Fibroblast of lung (primary cell): ENCODE results near the gene IZUMO1. TPM values are rescaled to one million over a fixed set of nuclear protein-coding genes. Genes with fewer than 3 reads are reported as not detected.

Source experiments
- DNase-seq, 2 donors: peaks; one replicate each; pipeline versions ENCODE4 v3.0.0 to v3.0.0-alpha.2; 2010; ENCODE audit warnings: low read depth in 2 of 2
- H2AFZ ChIP-seq: 2 replicates; pipeline ENCODE4 v1.5.1; 2012; ENCODE audit warnings: low read length, control low read depth, inconsistent platforms
- H3K27ac ChIP-seq: 2 replicates; pipeline ENCODE4 v1.5.1; 2011; ENCODE audit warnings: low read length, control low read depth; ENCODE audit not compliant: insufficient read depth
- H3K27me3 ChIP-seq: 2 replicates; pipeline ENCODE4 v1.5.1; 2011; ENCODE audit warnings: mild to moderate bottlenecking, low read length; ENCODE audit not compliant: control insufficient read depth, insufficient read depth
- H3K36me3 ChIP-seq: 2 replicates; pipeline ENCODE4 v1.5.1; 2011; ENCODE audit warnings: low read length; ENCODE audit not compliant: control insufficient read depth, insufficient read depth
- H3K4me1 ChIP-seq: 2 replicates; pipeline ENCODE4 v1.5.1; 2011; ENCODE audit warnings: low read length; ENCODE audit not compliant: control insufficient read depth, insufficient read depth; ENCODE audit errors: extremely low read depth
- H3K4me2 ChIP-seq: 2 replicates; pipeline ENCODE4 v1.5.1; 2011; ENCODE audit warnings: low read length, control low read depth; ENCODE audit not compliant: insufficient read depth; ENCODE audit errors: extremely low read depth
- H3K4me3 ChIP-seq, 4 experiments: fragments of 200-600 bp in 1 of 4; sonication (generic) in 1 of 4; replicated peaks in 1 of 4; 2 replicates each; pipeline ENCODE4 v1.5.1; 2011 to 2016; ENCODE audit warnings: low read length in 4 of 4, low read depth in 3 of 4, mild to moderate bottlenecking in 3 of 4, control low read depth in 2 of 4, inconsistent platforms in 1 of 4, mixed read lengths in 1 of 4; ENCODE audit not compliant: insufficient read depth in 1 of 4; ENCODE audit errors: control extremely low read depth in 1 of 4
- H3K79me2 ChIP-seq: 2 replicates; pipeline ENCODE4 v1.5.1; 2012; ENCODE audit warnings: mild to moderate bottlenecking, low read length, inconsistent platforms; ENCODE audit not compliant: control insufficient read depth, insufficient read depth
- H3K9ac ChIP-seq: 2 replicates; pipeline ENCODE4 v1.5.1; 2011; ENCODE audit warnings: mild to moderate bottlenecking, low read length, control low read depth; ENCODE audit not compliant: insufficient read depth
- H3K9me3 ChIP-seq: 2 replicates; pipeline ENCODE4 v1.5.1; 2012; ENCODE audit warnings: low read depth, low read length; ENCODE audit not compliant: control insufficient read depth, insufficient read depth
- H4K20me1 ChIP-seq: 2 replicates; pipeline ENCODE4 v1.5.1; 2011; ENCODE audit warnings: low read length; ENCODE audit not compliant: control insufficient read depth, insufficient read depth; ENCODE audit errors: extremely low read depth
- CTCF ChIP-seq, 2 donors: IDR thresholded peaks in 1 of 2; conservative IDR thresholded peaks in 1 of 2; 1 replicate in 1 of 2; 2 replicates in 1 of 2; pipeline ENCODE4 v1.5.1; 2011 to 2012; ENCODE audit warnings: low read length in 2 of 2, control low read depth in 1 of 2, inconsistent platforms in 1 of 2, low read depth in 1 of 2, mild to moderate bottlenecking in 1 of 2
- EZH2 ChIP-seq: IDR thresholded peaks from 2 replicates; pipeline ENCODE4 v1.5.1; 2012; ENCODE audit warnings: low read length, control low read depth, mild to moderate bottlenecking; ENCODE audit errors: missing control alignments
- polyA plus RNA-seq, 2 donors: library from polyadenylated mRNA; depleted of rRNA in 1 of 2; stranded (reverse) in 1 of 2; unstranded in 1 of 2; fragments of >200 nt; gene quantifications; 2 replicates each; pipeline ENCODE4 v1.2.1, GENCODE V29; 2011 to 2012; ENCODE audit warnings: missing spikeins in 1 of 2
- total RNA-seq: library from RNA; depleted of rRNA; stranded (reverse); fragments of >200 nt; gene quantifications from 2 replicates; pipeline ENCODE4 v1.2.1, GENCODE V29; 2014

Gene IZUMO1
- total and polyA plus RNA-seq, 2 donors (not counting 1 experiment from before 2014, with no cell fraction given), result not detected

- no peaks in the 10 kb centered on the region for H4K20me1 ChIP-seq
- no peak for DNase-seq
- H3K9ac ChIP-seq, result no peak overlapping the region
- no peaks in the 10 kb centered on the region for H3K36me3 ChIP-seq
- no peak overlapping the region for H3K27ac ChIP-seq
- H3K4me1 ChIP-seq, result peaks cover 2% of the 10 kb centered on the region
- no peaks in the 10 kb centered on the region for H3K79me2 ChIP-seq
- H3K9me3 ChIP-seq, result no peaks in the 10 kb centered on the region
- H2AFZ ChIP-seq, result no peak overlapping the region
- no peak for TF ChIP-seq EZH2
- no peak for TF ChIP-seq CTCF (conservative IDR thresholded peaks at IDR 0.05 in 1 of 2, IDR thresholded peaks at IDR 0.05 in 1 of 2; ENCODE audit: low read depth in 1 of 2, low read length in 2 of 2)
- no peaks in the 10 kb centered on the region for H3K27me3 ChIP-seq
- H3K4me2 ChIP-seq, result no peak overlapping the region
- no peak overlapping the region for H3K4me3 ChIP-seq
Observed at GRCh38 chr19:48726556-48726955, 20.2 kb downstream of the IZUMO1 start.

GRCh38 chr19:48724796-48725753, 21.6 kb downstream of the IZUMO1 start:
- TF ChIP-seq EZH2 (no peak), CTCF (conservative IDR thresholded peaks at IDR 0.05 in 1 of 2, IDR thresholded peaks at IDR 0.05 in 1 of 2; ENCODE audit: low read depth in 1 of 2, low read length in 2 of 2) (no peak)
- no peaks in the 10 kb centered on the region for H3K27me3 ChIP-seq
- H3K36me3 ChIP-seq, result no peaks in the 10 kb centered on the region
- no peaks in the 10 kb centered on the region for H3K9me3 ChIP-seq
- no peak overlapping the region for H3K4me2 ChIP-seq
- H3K4me3 ChIP-seq, result no peak overlapping the region
- peak overlapping the region; percentile 75 for H3K27ac ChIP-seq
- peak; percentile 81 to 93 for DNase-seq
- peak overlapping the region; percentile 94 for H2AFZ ChIP-seq
- no peaks in the 10 kb centered on the region for H4K20me1 ChIP-seq
- peaks cover 2% of the 10 kb centered on the region for H3K4me1 ChIP-seq
- no peaks in the 10 kb centered on the region for H3K79me2 ChIP-seq
- H3K9ac ChIP-seq, result no peak overlapping the region

GRCh38 chr19:48722196-48722708, 24.5 kb downstream of the IZUMO1 start:
- H3K79me2 ChIP-seq, result no peaks in the 10 kb centered on the region
- TF ChIP-seq CTCF (conservative IDR thresholded peaks at IDR 0.05 in 1 of 2, IDR thresholded peaks at IDR 0.05 in 1 of 2; ENCODE audit: low read depth in 1 of 2, low read length in 2 of 2), result no peak
- H3K4me3 ChIP-seq, result no peak overlapping the region
- no peak overlapping the region for H2AFZ ChIP-seq
- H3K27ac ChIP-seq, result no peak overlapping the region
- DNase-seq, result no peak
- no peaks in the 10 kb centered on the region for H3K36me3 ChIP-seq
- no peak overlapping the region for H3K9ac ChIP-seq
- H3K9me3 ChIP-seq, result no peaks in the 10 kb centered on the region
- no peak overlapping the region for H3K4me2 ChIP-seq
- no peaks in the 10 kb centered on the region for H4K20me1 ChIP-seq
- no peaks in the 10 kb centered on the region for H3K27me3 ChIP-seq
- peaks cover 2% of the 10 kb centered on the region for H3K4me1 ChIP-seq
